Measurements from ENCODE around the gene FIBCD1.

FIBCD1 gene

GRCh38 chr9:130927995-130928900, 10.8 kb downstream of the FIBCD1 start:
- H3K27ac ChIP-seq (ENCODE audit: low read depth, low read length), result no peak overlapping the region
- H3K4me1 ChIP-seq (ENCODE audit: control insufficient read depth, insufficient read depth, low read length), result peaks cover 16% of the 10 kb centered on the region
- no peak overlapping the region for H3K4me3 ChIP-seq (ENCODE audit: low read depth, low read length)
- H3K9me3 ChIP-seq (ENCODE audit: control insufficient read depth, insufficient read depth, low read depth, low read length), result no peaks in the 10 kb centered on the region
- H3K27me3 ChIP-seq (ENCODE audit: control insufficient read depth, insufficient read depth, low read length), result no peaks in the 10 kb centered on the region; the same call in 1 of the 2 replicates
- H3K9ac ChIP-seq (ENCODE audit: low read length), result no peak overlapping the region
- no peaks in the 10 kb centered on the region for H3K36me3 ChIP-seq (ENCODE audit: control insufficient read depth, insufficient read depth, low read length)

- Histone ChIP-seq H3K36me3 (ENCODE audit: control insufficient read depth, insufficient read depth, low read length) (no peaks in the 10 kb centered on the region), H3K9ac (ENCODE audit: low read length) (no peak overlapping the region), H3K4me1 (ENCODE audit: control insufficient read depth, insufficient read depth, low read length) (peaks cover 14% of the 10 kb centered on the region), H3K27me3 (ENCODE audit: control insufficient read depth, insufficient read depth, low read length) (no peaks in the 10 kb centered on the region), H3K4me3 (ENCODE audit: low read depth, low read length) (no peak overlapping the region), H3K27ac (ENCODE audit: low read depth, low read length) (no peak overlapping the region), H3K9me3 (ENCODE audit: control insufficient read depth, insufficient read depth, low read depth, low read length) (no peaks in the 10 kb centered on the region)
Observed at GRCh38 chr9:130927338-130927737, 11.7 kb downstream of the FIBCD1 start.

- no peak overlapping the region for H3K9ac ChIP-seq (ENCODE audit: low read length)
- no peaks in the 10 kb centered on the region for H3K9me3 ChIP-seq (ENCODE audit: control insufficient read depth, insufficient read depth, low read depth, low read length)
- no peaks in the 10 kb centered on the region for H3K36me3 ChIP-seq (ENCODE audit: control insufficient read depth, insufficient read depth, low read length)
- peaks cover 9% of the 10 kb centered on the region; the same call in 1 of the 2 replicates for H3K4me1 ChIP-seq (ENCODE audit: control insufficient read depth, insufficient read depth, low read length)
- H3K4me3 ChIP-seq (ENCODE audit: low read depth, low read length), result no peak overlapping the region
- H3K27me3 ChIP-seq (ENCODE audit: control insufficient read depth, insufficient read depth, low read length), result no peaks in the 10 kb centered on the region
- no peak overlapping the region for H3K27ac ChIP-seq (ENCODE audit: low read depth, low read length)
Observed at GRCh38 chr9:130925050-130925678, 13.9 kb downstream of the FIBCD1 start.

GRCh38 chr9:130924448-130924788, 14.6 kb downstream of the FIBCD1 start:
- Histone ChIP-seq H3K27me3 (ENCODE audit: control insufficient read depth, insufficient read depth, low read length) (no peaks in the 10 kb centered on the region), H3K27ac (ENCODE audit: low read depth, low read length) (no peak overlapping the region), H3K4me1 (ENCODE audit: control insufficient read depth, insufficient read depth, low read length) (peaks cover 9% of the 10 kb centered on the region; the same call in 1 of the 2 replicates)

GRCh38 chr9:130923611-130924447, 15.2 kb downstream of the FIBCD1 start:
- H3K4me1 ChIP-seq (ENCODE audit: control insufficient read depth, insufficient read depth, low read length), result peaks cover 9% of the 10 kb centered on the region; the same call in 1 of the 2 replicates
- no peaks in the 10 kb centered on the region for H3K9me3 ChIP-seq (ENCODE audit: control insufficient read depth, insufficient read depth, low read depth, low read length)
- no peak overlapping the region for H3K9ac ChIP-seq (ENCODE audit: low read length)
- no peaks in the 10 kb centered on the region for H3K27me3 ChIP-seq (ENCODE audit: control insufficient read depth, insufficient read depth, low read length)
- no peak overlapping the region for H3K27ac ChIP-seq (ENCODE audit: low read depth, low read length)
- no peak overlapping the region for H3K4me3 ChIP-seq (ENCODE audit: low read depth, low read length)
- H3K36me3 ChIP-seq (ENCODE audit: control insufficient read depth, insufficient read depth, low read length), result no peaks in the 10 kb centered on the region

More at GRCh38 chr9:130924448-130924788, 14.6 kb downstream of the FIBCD1 start:
- no peak overlapping the region for H3K9ac ChIP-seq (ENCODE audit: low read length)
- H3K9me3 ChIP-seq (ENCODE audit: control insufficient read depth, insufficient read depth, low read depth, low read length), result no peaks in the 10 kb centered on the region
- no peaks in the 10 kb centered on the region for H3K36me3 ChIP-seq (ENCODE audit: control insufficient read depth, insufficient read depth, low read length)
- H3K4me3 ChIP-seq (ENCODE audit: low read depth, low read length), result no peak overlapping the region

GRCh38 chr9:130922893-130923610, 16.0 kb downstream of the FIBCD1 start:
- Histone ChIP-seq H3K9me3 (ENCODE audit: control insufficient read depth, insufficient read depth, low read depth, low read length) (no peaks in the 10 kb centered on the region), H3K4me3 (ENCODE audit: low read depth, low read length) (no peak overlapping the region), H3K27me3 (ENCODE audit: control insufficient read depth, insufficient read depth, low read length) (no peaks in the 10 kb centered on the region), H3K4me1 (ENCODE audit: control insufficient read depth, insufficient read depth, low read length) (peaks cover 9% of the 10 kb centered on the region; the same call in 1 of the 2 replicates), H3K36me3 (ENCODE audit: control insufficient read depth, insufficient read depth, low read length) (no peaks in the 10 kb centered on the region), H3K9ac (ENCODE audit: low read length) (no peak overlapping the region), H3K27ac (ENCODE audit: low read depth, low read length) (no peak overlapping the region)

GRCh38 chr9:130921989-130922892, 16.8 kb downstream of the FIBCD1 start:
- Histone ChIP-seq H3K36me3 (ENCODE audit: control insufficient read depth, insufficient read depth, low read length) (no peaks in the 10 kb centered on the region), H3K4me1 (ENCODE audit: control insufficient read depth, insufficient read depth, low read length) (peaks cover 9% of the 10 kb centered on the region; the same call in 1 of the 2 replicates), H3K9me3 (ENCODE audit: control insufficient read depth, insufficient read depth, low read depth, low read length) (no peaks in the 10 kb centered on the region), H3K4me3 (ENCODE audit: low read depth, low read length) (no peak overlapping the region), H3K27ac (ENCODE audit: low read depth, low read length) (no peak overlapping the region), H3K27me3 (ENCODE audit: control insufficient read depth, insufficient read depth, low read length) (no peaks in the 10 kb centered on the region), H3K9ac (ENCODE audit: low read length) (no peak overlapping the region)

GRCh38 chr9:130921300-130921988, 17.6 kb downstream of the FIBCD1 start:
- H3K36me3 ChIP-seq (ENCODE audit: control insufficient read depth, insufficient read depth, low read length), result no peaks in the 10 kb centered on the region
- H3K9ac ChIP-seq (ENCODE audit: low read length), result no peak overlapping the region
- peaks cover 9% of the 10 kb centered on the region; the same call in 1 of the 2 replicates for H3K4me1 ChIP-seq (ENCODE audit: control insufficient read depth, insufficient read depth, low read length)
- no peak overlapping the region for H3K27ac ChIP-seq (ENCODE audit: low read depth, low read length)
- H3K4me3 ChIP-seq (ENCODE audit: low read depth, low read length), result no peak overlapping the region
- H3K9me3 ChIP-seq (ENCODE audit: control insufficient read depth, insufficient read depth, low read depth, low read length), result no peaks in the 10 kb centered on the region
- no peaks in the 10 kb centered on the region for H3K27me3 ChIP-seq (ENCODE audit: control insufficient read depth, insufficient read depth, low read length)

- peaks cover 9% of the 10 kb centered on the region; the same call in 1 of the 2 replicates for H3K4me1 ChIP-seq (ENCODE audit: control insufficient read depth, insufficient read depth, low read length)
Observed at GRCh38 chr9:130920762-130921299, 18.2 kb downstream of the FIBCD1 start.

More at GRCh38 chr9:130920762-130921299, 18.2 kb downstream of the FIBCD1 start:
- Histone ChIP-seq H3K4me3 (ENCODE audit: low read depth, low read length) (no peak overlapping the region), H3K27ac (ENCODE audit: low read depth, low read length) (no peak overlapping the region), H3K27me3 (ENCODE audit: control insufficient read depth, insufficient read depth, low read length) (no peaks in the 10 kb centered on the region), H3K36me3 (ENCODE audit: control insufficient read depth, insufficient read depth, low read length) (no peaks in the 10 kb centered on the region), H3K9me3 (ENCODE audit: control insufficient read depth, insufficient read depth, low read depth, low read length) (no peaks in the 10 kb centered on the region), H3K9ac (ENCODE audit: low read length) (no peak overlapping the region)

All from HUES6 (cell line).